ENCODE results near the gene ATMIN.

Gene ATMIN

DNA sequence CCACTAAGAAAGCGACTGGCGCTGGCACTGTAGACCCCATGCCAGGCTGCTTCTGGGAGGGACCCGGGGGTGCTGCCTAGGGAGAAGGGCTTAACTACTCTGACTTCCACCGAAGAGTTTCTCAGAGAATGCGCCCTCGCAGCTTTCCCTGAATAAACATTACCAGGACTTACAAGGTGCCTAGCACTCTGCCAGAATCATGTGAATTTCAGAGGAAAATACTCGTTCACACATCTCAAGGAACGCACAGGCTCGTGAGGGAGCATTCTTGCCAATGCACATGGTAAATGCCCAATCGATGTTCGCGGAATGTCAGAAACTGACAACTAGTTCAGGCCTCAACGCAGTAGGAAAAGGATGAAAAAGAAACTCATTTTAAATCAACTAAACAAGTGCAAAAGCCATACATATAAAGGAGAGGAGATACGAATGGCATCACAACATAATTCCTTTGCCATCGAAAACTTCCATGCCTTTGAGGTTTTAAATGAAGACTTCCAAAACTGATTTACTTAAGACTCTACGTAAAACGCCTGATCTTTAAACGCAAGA lies 30.0 kb upstream of the ATMIN start:
- DNase-seq (ENCODE audit: low spot score): no peak

DNA sequence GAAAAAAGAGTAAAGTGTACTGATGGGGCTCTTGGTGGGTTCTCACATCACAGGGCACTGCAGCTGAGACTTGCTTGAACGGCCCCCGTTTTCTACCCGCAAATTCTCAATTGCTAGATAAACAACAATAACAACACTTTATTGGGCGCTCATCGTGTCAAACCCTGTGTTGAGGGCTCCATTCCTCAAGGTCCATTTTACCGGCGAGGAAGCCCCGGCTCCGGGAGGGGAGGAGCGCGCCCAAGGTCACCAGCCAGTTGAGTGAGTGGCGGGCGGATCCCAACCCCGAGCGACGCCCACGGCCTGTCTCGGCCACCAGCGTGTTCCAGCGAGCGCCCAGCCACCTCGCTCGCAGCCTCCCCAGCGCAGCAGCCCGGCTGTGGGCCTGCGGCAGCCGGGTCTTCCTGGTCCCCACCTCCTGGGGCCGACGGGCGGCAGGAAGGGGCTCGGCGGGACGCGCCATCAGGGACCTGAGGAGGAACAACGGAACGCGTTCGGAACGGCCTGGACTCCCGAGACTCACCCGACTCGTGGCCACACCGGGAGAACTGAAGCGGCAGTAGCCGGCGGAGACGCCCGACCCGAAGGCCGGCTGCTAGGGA lies 29.3 kb upstream of the ATMIN start:
- peak; percentile 56 for DNase-seq (ENCODE audit: low spot score)

DNA sequence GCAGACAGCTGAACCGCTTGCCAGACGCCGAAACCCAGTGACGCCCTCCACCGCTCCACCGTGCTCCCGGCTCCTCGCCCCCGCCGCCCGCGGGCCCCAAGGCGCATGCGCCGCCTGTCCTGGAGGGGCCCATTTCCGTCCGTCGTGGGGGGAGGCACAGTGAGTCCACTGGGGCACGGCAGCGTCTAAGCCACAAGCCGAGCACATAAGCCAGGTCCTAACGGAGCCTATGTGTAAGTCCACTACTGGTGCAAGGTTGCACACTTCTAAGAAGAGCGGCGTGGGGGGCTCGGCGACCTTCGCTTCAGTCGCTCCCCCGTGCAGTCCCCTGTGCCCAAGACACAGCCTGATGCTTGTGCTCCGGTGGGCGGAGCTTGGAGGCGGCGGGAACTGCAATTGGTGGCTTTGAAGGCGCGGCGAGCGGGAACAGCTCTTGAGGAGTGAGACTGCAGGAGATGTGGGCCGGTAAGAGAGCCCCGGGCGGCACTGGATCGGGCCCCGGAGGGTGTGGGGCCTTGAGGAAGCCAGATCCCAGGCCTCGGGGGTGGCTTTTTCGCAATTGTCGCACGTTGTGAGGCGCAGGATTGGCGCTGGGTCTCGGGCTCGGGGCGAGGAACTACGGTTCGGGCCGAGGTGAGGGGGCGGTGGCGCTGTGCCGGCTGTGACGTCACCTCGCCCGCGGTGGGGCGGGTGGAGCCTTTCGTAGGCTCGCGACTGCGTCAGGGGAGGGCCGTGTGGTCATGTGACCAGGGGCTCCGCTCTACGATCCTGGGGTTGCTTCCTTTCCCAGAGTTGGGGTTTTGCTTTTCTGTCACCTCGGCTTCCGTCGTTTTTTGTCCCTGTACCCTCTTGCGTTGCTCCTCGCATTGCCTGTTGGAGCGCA lies 28.6 kb upstream of the ATMIN start, which contains the start of the genes CENPN and CMC2:
Gene CENPN (plus strand): TSS at position 402 of the 883 bp plus-strand sequence. CDS start 4,726 bp downstream, outside the sequence.
Gene CMC2 (minus strand): TSS at position 73 of the 883 bp plus-strand sequence. CDS start 9,491 bp downstream, outside the sequence.
- DNase-seq (ENCODE audit: low spot score): peak; percentile 98

DNA sequence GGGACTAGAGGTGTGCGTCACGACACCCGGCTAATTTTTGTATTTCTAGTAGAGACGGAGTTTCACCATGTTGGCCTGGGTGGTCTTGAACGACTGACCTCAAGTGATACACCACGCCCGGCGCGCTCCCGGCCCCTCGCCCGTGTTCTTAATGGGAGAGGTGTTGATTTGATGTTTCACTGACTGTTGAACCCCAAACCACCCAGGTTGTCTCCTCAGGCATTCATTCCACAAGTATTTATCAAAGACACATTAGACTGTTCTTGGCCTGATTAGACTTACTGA lies 27.2 kb upstream of the ATMIN start:
- no peak for DNase-seq (ENCODE audit: low spot score)

DNA sequence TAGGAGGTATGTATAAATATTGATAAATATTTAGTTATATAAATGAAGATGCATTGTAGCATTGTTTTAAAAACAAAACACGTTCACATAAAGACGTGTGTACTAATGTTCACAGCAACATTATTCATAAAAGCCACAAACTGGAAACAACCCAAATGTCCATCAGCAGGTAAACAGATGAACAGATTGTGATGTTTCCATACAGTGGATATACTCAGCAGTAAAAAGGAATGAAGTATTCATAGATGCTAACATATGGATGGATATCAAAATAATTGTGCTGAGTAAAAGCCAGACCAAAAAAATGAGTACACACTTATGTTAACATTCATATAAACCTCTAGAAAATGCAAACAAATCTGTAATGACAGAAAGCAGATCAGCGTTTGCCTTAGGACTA lies 22.7 kb upstream of the ATMIN start:
- no peak for DNase-seq (ENCODE audit: low spot score)

DNA sequence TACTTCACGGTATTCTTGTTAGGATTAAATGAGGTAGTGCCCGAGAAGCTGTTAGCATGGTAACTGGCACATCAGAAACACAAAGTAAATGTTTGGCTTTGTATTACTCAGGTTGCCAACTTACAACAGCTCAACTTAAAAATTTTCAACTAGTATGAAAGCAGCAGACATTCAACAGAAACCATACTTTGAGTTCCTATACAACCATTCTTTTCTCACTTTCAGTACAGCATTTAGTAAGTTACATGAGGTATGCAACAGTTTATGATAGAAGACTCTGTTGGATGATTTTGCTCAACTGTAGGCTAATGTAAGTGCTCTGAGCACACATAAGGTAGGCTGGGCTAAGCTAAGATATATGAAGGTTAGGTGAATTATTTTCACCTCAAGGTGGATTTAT lies 21.0 kb upstream of the ATMIN start:
- DNase-seq (ENCODE audit: low spot score): no peak

DNA sequence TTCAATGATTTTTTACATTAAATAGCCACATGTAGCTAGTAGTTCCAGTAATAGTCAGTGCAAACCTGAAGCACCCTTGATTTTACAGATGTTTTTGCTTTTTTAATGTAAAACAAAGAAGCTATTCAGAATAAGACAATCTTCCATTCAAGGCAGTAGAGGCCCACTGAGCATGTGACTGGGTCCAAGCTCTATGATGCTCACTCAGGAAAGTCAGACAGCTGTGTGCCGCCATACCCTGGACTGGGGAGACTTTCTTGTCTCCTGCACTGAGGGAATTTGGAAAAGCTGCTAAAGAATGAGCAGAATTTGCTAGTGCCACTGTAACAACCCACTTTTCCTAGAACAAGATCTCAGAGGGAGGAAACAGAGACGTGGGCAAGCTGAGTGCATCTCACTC lies 17.1 kb upstream of the ATMIN start:
- no peak for DNase-seq (ENCODE audit: low spot score)

DNA sequence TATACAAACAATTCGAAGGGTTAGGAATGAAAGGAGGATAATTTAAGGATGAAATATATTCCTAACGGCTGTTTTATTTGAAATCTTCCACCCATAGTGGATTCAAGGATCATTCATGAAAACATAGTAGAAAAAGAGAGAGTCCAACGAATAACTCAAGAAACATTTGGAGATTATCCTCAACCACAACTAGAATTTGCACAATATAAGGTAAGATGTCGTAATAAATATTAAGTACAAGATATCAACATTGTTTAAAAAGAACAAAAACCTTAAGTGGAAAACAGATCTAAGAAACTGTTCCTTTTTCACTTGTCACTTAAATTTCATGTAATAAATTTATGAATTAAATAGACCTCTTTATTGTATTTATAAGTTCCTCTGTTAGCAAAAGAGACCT lies 9.2 kb upstream of the ATMIN start:
- no peak for DNase-seq (ENCODE audit: low spot score)

DNA sequence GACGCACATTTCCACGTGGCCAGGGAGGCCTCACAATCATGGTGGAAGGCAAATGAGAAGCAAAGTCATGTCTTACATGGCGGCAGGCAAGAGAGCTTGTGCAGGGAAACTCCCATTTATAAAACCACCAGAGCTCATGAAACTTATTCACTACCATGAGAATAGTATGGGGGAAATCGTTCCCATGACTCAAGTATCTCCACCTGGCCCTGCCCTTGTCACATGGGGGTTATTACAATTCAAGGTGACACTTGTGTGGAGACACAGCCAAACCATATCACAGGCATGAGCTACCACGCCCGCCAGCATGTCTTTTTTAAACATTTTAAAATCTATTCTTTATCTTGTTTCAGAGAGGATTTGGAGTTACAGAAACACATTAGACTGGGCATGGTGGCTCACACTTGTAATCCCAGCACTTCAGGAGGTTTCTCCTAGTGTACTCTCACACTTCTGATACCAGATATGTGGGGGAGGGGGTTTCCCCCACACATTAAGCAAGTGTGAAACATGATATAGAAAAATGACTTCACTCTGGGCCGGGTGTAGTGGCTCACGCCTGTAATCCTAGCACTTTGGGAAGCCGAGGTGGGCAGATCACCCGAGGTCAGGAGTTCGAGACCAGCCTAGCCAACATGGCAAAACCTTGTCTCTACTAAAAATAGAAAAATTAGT lies 5.6 kb upstream of the ATMIN start:
- DNase-seq (ENCODE audit: low spot score): no peak

DNA sequence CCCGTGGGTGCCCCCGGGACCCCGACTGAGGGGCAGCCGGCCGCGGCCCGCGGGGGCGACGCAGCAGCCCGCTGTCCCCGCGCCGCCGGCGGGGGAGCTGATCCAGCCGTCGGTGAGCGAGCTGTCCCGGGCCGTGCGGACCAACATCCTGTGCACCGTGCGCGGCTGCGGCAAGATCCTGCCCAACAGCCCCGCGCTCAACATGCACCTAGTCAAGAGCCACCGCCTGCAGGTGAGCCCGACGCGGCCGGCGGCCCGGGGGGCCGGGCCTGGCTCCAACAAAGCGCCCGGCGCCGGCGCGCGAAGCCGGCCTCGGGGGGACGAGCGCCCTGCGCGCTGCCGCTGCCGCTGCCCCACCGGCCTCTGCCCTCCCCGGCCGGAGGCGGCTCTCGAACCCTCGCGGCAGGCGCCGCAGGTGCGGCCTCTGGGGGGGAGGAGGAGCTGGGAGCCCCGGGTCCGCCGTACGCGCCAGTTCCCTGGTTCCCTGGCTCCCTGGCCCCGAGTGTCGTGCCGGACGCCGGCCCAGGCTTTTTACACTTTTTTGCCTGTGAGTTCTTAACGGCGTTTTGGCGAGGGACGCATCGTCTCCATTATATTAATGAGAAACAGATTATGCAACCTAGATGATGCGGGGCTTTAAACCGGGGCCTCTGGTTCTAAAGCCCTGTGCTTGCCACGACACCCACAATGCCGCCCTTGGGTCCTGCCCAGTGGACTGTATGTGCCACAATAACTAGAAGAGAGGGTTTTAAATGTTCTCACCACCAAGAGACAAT lies 521 bp downstream of the ATMIN start:
- DNase-seq (ENCODE audit: low spot score): no peak

DNA sequence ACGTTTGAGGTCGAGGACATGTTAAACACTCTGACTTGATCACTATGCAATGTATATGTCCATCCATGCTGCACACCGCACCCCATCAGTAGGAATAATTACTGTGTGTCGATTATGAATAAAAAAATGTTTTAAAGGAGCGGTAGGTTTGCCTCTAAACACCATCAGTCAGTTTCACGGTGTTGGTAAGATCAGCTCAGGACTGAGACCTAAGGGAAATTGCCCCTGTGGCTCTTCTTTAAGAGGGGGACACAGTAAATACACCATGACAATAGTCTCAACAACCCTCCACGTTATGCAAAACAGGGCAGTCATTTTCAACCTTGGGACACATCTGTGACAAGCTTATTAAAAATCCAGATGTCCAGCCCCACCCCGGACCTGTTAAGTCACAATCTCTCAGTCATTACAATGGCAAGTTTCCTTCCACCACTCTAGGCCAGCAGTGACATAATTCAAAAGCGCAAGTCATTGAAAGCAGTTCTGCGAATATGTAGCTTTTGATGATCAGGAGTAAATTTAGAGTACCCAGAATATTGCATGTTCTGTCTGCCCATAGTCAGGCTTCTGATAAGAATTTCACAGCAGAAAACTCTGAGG lies 1.2 kb downstream of the ATMIN start:
- DNase-seq (ENCODE audit: low spot score): no peak

DNA sequence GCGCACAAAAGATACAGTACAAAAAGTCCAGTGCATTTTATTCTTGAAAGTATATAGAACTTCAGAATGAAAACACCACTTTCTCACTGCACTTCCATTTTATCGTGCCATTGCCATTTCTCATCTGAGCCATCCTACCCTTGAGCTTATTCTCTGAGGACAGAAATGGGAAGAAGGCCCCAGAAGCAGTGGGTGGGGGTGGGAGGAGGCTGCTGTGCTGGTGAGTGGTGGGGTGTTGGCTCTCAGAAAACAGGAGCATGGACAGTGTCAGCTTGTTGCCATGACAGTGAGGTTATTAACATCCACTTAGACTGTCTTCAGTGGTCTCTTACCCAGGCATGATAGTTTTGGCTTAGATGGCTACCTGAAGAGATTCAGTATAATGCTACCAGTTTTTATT lies 4.5 kb downstream of the ATMIN start:
- DNase-seq (ENCODE audit: low spot score): no peak

DNA sequence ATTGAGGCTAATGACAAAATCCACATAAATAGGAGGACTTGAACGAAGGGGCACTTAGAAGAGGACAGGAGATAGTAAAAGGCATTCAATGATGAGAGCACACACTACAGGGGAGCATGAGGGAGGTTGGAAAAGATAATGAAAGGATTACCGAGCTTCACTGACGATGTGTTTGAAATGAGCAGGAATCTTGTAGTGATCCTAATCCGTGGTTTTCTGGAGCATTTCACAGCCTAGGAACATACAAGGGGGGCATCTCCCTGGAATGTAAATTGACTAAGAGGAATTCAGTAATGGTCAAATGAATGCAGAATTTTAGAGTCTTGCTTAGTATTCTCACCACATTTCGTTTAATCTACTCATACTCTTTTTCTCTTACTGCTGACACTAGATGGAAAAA lies 5.2 kb downstream of the ATMIN start:
- no peak for DNase-seq (ENCODE audit: low spot score)

DNA sequence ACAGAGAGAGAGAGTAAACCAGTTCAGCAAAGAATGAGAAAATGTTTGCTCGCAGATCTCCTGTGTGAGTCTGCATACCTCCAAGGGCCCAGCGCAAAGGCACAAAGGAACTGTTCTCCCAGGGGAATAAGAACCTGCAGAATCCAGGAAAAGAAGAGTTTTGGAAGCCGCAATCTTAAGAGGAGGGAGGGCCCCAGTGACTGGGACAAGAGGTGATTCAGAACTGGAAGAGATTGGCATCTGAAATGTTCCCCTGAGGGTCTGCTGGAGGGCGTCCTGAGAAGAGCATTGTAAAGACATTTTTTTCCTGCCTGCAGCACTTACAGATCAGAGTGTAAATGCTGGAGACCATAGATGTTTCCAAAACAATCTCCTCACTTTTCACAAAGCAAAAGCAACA lies 6.1 kb downstream of the ATMIN start:
- no peak for DNase-seq (ENCODE audit: low spot score)

DNA sequence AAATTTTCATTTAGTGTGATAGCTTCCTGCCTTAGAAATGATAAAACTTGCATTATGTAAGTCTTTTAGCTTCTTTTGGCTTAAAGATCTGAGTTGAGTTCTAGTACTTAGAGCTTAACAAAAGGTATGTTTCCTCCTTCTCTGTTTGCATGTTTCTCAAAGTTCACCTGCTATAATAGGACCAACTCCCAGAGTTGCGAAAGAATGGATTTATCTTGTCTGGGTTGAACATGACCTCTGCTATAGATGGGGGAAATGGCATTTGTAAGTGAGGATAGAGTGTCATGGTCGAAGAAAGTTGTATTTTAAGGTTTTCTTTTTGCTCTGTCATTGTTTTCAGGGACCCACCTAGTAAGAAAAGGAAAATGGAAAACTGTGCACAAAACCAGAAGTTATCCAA lies 7.2 kb downstream of the ATMIN start:
- no peak for DNase-seq (ENCODE audit: low spot score)

DNA sequence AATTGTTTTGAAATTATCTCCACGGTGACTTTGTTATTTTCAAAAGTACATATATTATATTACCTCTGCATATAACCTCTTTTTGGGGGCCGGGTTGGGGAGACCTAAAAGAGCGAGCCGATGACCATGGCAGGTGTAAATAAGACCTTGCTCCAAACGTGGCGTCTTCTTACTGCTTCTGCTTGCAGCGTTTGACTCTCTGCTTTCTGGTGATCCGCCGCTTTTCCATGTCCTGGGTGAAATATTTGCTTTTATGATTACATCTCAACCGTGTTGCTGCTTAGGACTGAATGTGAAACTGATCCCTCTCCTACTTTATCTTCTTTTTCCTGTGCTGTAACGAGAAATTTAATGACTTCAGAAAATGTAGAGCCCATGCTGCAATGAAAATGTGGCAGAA lies 18.1 kb downstream of the ATMIN start:
- no peak for DNase-seq (ENCODE audit: low spot score)

DNA sequence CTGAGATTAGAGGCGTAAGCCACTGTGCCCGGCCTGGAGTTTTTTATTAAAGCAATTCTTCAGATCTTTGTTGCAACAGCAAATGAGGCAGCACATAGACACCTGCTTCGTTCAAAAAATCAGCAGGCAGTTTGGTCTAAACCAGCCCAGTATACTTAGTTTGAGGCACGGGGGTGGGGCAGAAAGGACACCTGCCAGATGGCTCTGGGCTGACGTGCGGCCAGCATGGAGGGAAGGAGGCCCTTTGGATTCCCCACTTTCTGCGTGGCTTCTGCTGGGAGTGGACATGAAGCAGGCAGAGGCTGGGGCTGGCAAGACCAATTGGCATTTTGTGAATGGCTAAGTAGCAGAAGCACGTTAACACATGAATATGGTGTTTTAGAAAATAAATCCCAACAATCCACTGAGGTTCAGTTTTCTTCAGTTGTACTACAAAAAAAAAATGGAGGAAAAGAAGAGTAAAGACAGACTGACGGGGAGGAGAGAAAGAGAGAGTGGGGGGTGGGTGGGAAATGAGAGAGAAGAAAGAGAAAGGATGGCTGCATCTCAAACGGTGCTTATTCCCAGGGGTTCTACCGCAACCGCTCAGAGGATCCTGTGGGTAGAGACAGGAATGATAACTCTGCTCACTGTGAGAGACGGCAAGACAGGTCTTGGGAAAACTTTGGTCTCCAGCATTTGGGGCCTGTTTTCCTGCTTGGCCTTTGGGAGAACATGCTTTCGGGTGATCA lies 25.1 kb downstream of the ATMIN start:
- DNase-seq (ENCODE audit: low spot score): no peak

DNA sequence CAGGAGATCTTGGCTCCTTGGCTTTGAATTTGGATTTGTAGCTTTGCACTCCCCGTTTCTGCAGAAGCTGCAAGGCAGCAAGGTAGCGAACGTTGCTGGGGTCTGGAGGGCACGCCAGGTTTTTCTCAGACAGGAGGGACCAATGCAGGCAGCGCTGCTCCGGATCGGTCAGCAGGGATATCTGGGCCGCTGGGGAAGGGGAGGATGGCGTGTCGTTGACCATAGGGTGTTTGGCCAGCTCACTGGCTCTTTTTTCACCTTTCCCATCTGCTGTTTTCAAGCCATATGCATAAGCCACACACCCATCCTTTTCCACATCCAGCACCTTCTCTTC lies 25.6 kb downstream of the ATMIN start:
- DNase-seq (ENCODE audit: low spot score): no peak

DNA sequence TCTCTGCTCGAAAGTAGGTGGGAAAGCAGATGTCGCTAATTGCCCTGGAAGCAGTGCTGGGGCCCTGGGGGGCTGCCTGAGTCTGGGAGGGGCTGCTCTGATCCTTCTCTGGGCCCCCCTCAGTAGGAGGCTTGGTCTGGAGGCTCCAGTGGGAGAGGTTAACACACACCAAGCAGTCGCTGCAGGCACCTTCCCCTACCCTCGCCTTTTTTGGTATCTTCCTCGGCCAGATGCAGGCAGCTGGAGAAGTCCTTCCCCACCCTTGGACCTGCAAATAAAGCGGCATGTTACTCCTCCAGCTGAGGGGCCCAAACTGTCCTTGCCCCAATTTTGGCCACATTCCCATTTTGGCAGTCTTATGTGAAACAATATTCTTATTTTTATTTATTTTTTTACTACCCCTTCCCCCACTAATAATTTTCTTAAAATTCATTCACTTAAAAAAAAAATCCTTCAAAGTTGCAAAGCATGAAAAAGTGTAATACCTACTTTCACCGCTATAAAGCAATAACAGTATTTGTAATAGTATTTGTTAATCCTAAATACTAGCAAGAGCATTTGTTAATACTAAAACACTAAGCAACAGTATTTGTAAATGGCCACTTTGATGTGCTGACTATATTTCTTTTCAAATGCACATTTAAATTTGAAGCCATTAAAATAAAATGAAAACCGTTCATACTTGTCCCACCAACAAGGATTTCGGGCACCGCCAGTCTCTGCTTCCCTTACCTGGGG lies 26.4 kb downstream of the ATMIN start:
- DNase-seq (ENCODE audit: low spot score): no peak

DNA sequence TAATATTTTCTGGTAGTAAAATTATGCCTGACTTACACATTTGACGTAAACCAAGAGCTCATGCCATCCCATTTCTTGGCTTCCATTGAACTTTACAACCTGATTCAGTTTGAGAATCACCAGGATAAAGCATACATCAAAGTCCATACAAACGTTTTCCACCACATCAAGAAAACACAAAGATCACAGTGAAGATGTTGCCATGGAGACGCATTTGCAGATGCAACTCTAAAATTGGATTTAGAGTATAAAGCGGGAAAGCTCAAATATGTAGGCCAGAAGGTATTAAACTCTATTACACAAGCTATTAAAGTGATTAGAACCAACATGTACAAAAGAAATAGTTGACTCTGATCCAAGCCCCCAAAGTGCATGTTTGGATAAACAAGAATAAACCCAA lies 31.0 kb downstream of the ATMIN start:
- no peak for DNase-seq (ENCODE audit: low spot score)

Measured in CD4-positive, alpha-beta T cell treated with Interleukin-6 at 100 ng/mL for 8 hours (primary cell).